Activated T-cell treated with anti-CD3 and anti-CD28 coated beads for 48 hours (primary cell): ENCODE results near the gene GRAMD4.

ENCODE experiments used
- DNase-seq: peaks from one replicate; pipeline ENCODE4 v3.0.0-alpha.2; 2020; ENCODE audit warnings: low read depth

The GRAMD4 gene

DNA sequence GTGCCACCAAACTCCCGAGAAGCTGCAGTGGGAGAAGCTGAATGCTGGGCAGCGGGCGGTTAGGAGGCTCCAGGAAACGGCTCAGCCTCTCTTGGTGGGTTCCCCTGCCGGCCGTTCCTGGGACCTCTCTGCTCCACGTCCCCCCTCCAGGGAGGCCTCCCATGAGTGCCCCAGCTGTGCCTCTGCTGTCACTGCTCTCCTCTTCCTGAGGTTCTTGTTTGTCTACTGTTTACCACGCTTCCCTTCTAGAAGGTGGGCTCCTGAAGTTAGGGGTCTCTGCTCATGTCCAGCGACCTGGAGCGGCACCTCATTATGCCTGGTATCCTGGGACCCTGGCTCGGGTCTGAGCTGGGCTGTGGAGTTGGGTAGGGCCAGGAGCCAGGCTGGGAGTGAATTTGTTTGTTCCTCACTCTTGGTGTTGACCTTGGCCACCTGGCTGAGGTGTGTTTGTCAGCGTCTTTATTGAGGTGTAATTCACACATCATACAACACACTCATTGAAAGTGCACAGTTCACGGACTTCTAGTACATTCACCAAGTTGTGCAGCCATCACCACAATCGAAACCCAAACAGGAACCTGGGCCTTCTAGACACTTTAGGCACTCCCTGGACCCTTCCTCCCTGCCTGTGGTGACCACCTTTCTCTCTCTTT, 37.8 kb upstream of the GRAMD4 start:
- no peak for DNase-seq

DNA sequence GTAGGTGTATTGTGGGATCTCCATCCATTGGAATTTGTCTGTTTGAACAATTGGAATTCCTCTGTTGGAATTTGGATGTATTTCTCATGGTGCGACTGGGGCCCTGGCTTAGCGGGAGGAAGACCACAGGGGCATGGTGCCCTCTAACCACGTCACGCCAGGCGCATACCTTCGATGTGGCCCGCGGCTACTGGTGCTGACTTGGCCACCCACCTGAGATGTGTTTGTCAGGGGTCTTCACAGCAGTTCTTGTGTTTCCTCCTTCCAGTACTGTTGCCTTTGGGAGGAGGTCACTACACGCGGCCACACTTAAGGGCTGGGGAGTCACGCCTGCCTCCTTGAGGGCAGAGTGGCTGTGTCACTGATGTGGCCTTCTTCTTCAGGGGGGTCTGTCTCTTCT, 36.6 kb upstream of the GRAMD4 start:
- no peak for DNase-seq

DNA sequence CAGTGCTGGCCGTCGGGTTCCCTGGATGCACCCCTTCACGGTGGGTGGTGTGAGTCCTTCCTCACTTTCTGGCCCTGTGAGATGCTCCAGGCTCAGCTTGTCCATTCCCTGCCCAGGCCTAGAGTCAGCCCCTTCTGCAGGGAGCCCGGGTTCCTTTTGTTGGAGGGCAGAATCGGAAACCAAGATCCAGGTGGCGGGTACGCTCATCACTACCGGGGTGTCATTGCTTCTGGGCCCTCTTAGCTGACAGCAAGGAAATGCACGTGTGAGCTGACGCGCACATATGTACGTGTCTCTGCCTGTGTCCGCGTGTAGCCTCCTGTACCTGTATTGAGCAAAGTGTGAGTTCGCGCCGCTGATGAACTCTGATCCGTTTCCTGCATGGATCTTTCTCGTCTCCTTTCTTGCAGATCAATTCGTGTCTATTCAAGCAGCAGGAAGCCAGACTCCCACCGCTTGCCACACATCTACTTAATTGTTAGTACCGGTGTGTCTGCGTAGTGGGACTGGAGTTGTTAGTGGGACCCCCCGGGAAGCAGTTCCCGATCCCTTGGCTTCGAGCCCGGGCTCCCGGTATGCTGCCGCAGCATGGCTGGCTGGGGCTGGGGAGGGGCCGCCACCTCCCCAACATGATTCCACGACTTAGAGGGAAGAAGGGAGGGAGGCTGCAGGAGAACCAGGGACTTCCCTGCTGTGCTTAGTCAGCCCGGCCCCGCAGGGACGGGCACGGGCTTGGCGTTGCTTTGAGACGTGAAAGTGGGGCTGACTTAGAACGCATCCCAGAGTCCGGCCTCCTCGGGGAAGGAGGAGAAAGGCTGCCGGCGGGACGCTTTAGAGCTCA, 35.9 kb upstream of the GRAMD4 start:
- DNase-seq, result no peak

DNA sequence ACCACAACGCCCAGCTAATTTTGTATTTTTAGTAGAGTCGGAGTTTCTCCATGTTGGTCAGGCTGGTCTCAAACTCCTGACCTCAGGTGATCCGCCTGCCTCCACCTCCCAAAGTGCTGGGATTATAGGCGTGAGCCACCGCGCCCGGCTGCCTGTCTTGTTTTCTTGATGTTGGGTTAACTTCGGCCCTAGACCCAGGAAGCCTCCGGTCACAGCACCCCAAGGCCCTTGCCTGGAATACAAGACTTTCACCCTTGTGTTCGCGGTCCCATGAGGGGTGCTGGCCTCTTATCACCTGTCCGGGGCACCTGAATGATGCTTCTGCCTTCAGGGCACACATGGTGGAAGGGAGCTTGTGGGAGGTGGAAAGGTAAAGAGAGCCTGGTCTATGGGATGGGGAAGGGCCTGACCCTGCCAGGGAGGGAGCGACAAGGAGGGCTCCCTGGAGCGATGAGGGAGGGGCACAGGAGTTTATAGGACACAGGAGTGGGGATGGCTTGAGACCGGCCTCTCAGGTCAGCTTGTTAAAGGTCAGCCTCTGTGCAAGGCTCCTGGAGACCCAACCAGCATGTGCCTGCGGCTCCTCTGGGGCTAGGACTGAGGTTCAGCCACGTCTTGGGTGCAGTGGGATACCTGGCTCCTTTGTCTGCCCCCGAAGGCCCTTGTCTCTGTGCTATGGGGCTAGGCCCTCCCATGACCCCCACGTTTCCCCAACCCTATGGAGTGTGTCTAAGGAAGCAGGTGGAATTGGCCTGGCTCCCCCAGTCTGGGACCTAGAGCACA, 34.7 kb upstream of the GRAMD4 start:
- DNase-seq, result no peak

DNA sequence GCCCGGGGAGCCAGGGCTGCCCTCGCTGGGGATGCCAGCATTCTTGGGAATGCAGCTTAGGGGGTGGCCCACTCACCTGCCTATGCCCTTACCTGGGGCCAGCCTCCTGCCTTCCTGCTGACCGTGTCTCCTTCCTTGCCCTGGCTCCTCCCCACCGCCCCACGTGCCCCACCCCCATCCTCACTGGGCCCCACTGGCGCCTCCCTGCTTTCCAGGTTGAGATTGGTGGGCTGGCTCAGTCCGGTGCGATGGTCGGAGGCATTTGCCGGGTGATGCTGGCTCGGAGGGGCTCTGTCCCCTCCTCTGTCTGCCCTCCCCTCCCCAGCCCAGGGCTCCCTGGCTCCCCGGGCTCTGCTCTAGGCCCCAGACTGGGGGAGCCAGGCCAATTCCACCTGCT, 34.1 kb upstream of the GRAMD4 start:
- no peak for DNase-seq

DNA sequence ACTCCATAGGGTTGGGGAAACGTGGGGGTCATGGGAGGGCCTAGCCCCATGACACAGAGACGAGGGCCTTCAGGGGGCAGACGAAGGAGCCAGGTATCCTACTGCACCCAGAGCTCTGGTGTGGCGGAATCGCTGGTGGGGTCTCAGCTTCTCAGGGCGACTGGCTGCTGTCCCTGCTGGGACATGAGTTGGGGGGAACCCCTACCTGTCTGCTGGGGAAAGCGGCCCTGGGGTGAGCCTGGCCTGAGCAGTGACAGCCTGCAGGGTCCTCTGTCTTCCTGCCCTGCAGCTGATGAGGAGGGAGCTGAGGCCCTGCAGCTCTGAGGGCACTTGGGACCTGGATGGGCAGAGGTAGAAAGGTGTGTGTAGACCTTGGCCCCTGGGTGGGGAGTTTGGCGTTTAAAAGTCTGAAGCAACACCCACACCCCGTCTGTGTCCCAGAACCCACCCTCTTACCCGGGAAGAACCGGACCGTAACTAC, 33.6 kb upstream of the GRAMD4 start:
- DNase-seq, result no peak

DNA sequence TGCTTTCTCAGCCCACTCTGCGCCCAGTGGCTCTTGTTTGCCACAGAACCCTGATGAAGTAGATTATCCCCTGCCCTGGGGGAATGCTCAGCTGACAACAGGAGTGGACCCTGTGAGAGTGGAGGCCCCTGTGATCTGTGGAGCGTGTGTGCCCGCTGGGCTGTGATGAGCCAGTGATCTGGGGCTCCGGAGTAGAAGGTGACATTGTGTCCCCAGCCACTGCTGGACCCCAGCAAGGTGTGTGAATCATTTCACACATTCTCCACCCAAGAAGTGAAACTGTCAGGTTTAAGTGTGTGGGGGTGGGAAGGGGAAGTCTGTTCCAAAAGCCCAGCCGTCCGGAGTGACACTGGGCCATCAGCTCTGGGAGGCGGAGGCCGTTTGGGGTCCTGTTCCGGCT, 33.1 kb upstream of the GRAMD4 start:
- DNase-seq, result no peak

DNA sequence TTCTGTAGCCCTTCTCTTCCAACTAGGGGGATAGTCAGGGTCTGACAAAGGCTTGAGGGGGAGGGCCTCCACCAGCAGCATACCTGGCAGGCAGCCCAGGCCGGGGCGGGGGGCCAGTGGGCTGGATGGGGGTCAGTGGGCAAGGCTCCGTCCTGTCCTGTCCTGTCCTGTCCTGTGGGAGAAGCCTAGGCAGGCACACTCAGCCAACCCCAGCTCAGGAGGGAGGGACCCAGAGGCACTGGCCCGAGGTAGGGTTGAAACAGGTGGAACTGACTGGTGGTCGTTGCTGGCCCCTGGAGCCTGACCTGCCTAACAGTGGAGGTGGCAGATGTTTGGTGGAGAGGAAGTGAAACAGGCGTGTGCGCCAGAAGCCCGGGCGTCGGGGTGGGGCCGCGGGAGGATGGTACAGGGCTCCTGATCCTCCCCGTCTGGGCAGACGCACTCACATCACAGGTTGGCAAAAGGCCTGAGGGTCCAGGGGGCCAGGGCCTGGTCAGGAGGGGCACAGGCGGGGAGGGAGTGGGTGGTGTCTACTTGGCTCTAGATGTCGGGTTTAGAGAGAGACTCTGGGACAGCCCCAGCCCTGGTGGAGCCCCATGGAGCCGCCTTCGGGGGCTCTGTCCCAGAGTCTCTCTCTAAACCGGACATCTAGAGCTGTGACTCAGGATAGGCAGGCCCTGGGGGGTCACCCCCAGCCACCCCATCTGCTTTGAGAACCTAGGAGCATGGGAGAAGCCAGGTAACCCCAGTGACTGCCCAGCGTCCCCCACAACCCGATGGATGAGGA, 32.5 kb upstream of the GRAMD4 start:
- no peak for DNase-seq

DNA sequence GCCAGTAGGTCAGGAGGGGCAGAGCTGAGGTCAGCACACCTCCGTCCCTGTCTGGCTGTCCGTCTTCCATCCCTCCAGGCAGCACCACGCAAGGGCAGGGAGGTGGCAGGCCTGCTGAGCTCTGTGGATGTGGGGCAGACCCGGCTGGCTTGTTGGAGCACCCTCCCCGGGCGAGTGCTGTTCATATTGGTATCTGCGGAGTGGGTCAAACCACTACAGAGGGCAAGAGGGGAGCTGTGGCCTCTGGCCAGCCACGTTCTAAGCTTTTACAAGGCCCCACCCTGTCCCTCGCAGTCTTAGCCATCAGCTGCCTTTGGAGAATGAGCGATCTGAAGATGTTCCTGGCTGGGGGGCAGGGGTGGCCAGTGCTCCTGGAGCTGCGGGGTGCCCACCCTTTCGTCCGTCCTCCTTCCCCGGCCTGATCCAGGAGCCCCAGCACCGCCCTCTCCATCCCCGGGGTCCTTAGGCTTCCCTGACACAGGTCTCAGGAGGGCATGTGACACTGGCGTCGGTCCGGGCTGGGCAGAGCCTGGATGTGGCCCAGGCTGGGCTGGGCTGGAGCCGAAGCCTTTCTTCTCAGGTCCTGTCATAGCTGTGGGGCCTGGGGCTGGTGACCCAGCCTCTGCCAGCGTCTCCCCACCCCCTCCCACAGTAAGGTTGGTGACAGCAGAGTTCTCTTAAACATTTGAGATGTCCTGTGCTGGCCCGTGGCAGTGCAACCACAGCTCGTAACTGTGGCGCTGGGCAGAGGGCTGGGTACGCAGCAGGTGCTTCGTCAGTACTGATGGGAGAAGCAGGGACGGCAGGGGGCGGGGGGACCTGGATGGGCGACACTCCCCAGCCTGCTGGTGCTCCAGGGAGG, 31.7 kb upstream of the GRAMD4 start:
- DNase-seq, result no peak

DNA sequence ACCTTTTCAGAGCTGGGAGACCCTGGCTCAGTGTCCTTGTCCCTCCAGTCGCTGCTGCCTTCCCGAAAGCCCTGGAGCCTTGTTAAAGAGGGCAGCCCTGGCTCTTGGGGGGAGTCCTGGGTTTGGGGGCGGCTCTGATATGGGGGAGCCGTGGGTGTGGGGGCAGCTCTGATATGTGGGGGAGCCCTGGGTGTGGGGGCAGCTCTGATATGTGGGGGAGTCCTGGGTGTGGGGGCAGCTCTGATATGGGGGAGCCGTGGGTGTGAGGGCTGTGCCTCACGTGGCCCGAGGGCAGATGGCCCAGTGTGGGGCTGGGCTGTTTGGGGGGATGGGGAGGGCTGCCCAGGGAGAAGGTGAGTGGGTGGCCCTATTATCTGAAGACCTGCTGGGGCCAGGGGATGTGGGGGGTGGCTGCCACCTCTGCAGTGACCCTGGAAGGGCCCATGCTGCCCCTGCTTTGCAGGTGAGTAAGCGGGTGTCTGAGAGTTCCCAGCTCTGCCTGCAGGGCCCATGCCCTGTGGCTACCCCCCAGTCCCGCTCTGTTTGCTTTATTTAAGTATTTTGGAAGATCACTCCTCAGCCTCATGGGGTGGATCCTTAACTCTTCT, 30.9 kb upstream of the GRAMD4 start:
- no peak for DNase-seq

DNA sequence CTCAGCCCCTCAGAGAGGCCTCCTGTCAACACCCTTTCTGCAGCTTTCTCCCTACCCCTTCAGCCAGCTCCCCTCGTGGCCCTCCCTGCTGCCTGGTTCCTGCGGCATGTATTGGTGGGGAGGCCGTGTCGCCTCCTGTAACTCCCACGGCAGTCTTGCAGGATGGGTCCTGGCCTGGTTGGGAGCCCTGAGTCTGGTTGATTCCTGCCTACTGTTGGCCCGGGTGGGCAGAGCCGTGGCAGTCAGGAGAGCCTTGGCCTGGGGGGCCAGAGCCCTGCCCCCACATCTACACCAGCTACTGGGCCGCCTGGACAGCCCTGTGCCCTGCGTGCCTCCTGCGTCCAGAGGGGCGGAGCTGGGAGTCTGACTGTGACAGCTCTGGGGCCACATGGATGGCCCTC, 30.3 kb upstream of the GRAMD4 start:
- no peak for DNase-seq

DNA sequence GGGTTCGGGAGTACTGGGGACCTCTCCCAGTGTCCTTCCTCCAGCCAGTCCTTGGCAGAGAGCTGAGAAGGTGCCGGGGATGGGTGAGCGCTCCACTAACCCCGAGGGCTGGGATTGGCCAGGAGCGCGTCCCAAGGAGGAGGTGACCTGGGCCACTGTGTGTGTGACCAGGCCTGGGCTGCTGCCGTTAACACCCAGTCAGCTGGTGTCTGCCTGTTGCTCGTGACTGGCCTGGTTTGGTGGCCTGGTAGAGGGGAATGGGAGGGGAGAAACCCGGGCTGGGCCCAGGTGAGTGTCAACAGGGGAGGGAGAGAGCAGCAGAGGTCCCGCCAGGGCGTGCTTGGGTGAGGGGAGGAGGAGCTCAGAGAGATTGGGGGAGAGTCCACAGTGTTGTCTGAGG, 29.9 kb upstream of the GRAMD4 start:
- no peak for DNase-seq

DNA sequence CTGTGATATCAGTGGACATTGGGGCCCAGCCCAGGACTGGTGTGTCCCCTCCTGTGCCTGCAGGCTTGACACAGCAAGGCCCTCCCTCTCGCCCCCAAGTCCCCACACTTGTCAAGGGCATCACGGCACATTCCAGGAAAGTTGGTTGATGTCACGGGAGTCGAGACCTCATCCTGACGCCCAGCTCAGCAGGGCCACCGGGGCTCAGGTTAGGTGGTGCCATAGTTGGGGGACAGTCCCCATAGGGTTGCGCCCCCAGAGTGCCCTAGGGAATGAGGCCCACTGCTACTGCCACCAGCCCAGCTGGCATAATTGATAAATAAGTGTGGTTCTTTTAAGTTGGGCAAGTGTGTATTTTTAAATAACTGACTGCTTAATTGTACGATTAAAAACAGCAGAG, 28.3 kb upstream of the GRAMD4 start:
- no peak for DNase-seq

DNA sequence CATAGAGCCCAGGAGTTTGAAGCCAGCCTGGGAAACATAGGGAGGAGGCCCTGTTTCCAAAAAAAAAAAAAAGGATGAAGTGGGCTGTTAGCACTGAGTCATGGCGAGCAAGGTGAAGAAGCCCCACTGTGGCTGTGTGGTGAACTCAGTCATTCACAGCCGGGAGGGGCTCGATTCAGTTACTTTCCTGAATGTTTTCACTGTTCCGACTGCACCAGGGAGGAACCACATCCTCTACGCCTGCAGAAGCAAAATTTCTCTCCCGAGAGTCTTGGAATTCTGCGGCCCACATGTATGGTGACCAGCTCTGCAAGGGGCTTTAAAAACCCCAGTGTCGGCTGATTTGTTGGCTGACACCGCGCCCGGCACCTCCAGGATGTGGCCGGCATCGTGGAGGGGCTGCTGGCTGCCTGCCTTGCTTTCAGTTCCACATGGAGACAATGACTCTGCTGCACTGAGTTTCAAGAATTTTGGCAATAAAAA, 27.8 kb upstream of the GRAMD4 start:
- peak; percentile 56 for DNase-seq

DNA sequence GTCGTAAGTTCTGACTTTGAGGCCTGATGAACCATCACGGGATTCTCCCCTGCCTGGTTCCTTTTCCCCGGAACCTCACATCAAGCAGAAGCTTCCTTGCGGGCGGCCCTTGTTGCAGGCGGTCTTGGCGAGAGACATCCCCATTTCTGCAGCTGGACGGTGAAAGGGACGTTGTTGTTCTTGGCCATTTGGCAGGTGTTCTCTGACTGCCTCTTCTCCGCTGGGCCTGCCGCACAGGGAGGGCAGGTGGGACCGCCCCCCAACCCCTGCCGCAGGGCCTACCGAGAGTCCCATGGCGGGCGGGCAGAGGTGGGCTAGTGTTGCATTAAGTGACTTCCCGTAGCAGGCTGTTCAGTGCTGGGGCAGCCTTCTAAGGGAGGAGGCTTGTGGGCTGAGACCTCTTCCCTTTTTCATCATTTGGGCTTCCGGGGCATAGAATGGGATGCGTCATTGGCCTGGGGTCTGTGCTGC, 26.9 kb upstream of the GRAMD4 start:
- DNase-seq, result no peak

DNA sequence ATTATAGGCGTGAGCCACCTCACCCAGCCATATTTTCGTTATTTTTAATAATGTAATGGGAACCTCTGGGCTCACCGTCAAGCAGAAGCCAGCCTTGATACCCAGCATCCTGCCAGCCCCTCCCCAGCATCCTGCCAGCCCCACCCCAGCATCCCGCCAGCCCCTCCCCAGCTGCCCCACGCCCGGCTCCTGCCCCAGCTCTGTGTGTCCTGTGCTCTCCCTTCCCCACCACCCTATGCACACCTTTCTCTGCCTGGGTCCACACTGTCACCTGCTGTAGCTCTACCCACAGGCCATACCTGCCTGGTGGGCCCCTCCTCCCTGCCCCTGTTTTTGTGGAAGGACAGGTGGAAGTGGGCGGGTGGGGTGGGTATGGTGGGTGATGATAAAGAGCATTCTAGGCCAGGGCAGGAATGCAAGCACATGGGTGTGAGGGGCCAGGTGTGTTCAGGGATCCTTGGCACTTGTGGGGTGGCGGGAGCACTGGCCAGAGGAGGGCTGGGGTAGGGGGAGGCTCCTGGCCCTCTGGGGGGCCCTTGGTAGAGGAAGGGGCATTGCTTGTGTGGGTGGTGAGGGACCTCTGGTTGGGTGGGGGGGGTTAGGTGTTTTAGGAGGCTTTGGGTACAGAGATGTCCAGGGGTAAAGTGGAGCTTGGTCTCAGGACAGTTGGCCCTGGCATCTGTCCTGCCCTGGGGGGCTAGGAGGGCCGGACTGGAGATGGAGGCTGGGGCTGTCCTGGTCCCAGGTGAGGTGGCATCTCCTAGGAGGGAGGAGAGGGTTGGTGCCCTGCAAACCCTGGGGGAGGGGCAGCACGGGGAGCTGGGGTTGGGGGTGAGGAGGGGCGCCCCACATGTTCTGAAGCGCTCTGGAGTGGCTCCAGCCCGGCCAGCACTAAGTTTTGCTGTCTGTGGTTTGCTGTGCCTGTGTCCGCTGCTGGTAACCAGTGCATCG, 25.9 kb upstream of the GRAMD4 start:
- DNase-seq, result no peak

DNA sequence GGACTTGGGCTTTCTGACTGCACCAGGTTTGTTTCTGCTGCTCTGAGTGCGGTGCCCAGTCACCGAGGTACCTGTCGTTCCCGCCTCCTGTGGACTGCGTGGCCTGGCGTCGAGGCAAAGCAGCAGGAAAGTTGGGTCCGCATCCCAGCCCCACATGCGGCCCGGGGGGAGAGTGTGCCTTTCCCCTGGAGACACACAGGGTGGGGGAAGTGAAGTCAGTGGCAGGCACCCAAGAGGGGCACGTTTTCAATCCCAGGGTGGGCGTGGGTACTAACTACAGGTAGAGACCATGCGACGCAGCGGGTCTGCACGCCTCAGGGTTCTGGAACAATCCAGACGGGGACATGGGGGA, 25.3 kb upstream of the GRAMD4 start:
- no peak for DNase-seq

DNA sequence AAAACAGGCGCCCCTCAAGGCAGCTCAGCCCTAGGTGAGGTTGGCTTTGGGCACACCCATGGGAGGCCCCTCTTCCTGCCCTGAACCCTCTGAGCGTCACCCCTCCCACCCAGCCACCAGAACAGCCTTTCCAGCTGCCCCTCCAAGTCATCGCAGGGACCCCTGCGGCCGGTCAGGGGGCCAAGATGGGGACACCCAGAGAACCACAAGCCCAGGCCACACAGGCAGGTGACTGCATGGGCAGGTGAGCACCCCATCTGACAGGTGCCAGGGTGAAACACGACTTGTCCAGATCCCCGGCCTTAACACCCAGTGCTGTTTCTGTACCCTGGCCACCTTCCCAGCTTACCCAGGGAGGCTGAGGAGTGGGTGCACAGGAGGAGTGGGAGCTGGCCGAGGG, 24.6 kb upstream of the GRAMD4 start:
- DNase-seq, result no peak

DNA sequence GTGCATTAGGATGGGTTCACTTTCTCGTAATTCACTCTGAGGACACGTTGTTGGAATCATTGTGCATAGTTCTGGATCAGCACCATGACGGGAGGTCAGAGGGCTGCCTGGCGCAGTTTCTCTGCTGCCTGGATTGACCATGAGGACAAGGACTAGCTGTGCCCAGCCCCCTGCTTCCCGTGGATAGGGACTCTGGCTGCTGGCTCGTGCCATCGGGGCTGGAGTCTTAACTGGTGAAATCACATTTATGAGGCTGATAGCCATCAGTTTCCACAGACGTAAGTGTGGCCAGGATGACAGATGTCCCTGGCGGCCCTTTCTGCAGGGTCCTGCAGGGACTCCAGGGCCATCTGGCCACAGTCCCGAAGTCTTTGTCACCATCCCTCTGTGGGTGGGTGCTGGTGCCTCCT, 24.1 kb upstream of the GRAMD4 start:
- no peak for DNase-seq
